ENCODE results near the gene IL17B.

IL17B gene

GRCh38 chr5:149353911-149354310 lies 25.2 kb downstream of the IL17B start:
- DNase-seq, result no peak

GRCh38 chr5:149352169-149352568 lies 26.9 kb downstream of the IL17B start:
- no peak for DNase-seq

- no peak for DNase-seq
These were observed 29.7 kb downstream of the IL17B start for GRCh38 chr5:149349382-149349781.

GRCh38 chr5:149348518-149348917 lies 30.6 kb downstream of the IL17B start:
- DNase-seq, result no peak

GRCh38 chr5:149345892-149346222 lies 33.2 kb downstream of the IL17B start:
- DNase-seq, result no peak

- DNase-seq, result peak; percentile 95
These were observed 33.8 kb downstream of the IL17B start, which contains the start of gene GRPEL2 for GRCh38 chr5:149345147-149345891. Gene GRPEL2 (plus strand): TSS chr5:149345499. CDS start chr5:149345540, 41 bp downstream.

- no peak for DNase-seq
These were observed 34.9 kb downstream of the IL17B start for GRCh38 chr5:149344151-149344550.

GRCh38 chr5:149341876-149342275 lies 37.2 kb downstream of the IL17B start:
- no peak for DNase-seq

GRCh38 chr5:149340920-149341319 lies 38.2 kb downstream of the IL17B start:
- DNase-seq, result no peak

GRCh38 chr5:149338364-149338763 lies 40.7 kb downstream of the IL17B start:
- DNase-seq, result no peak

GRCh38 chr5:149337736-149338135 lies 41.4 kb downstream of the IL17B start:
- no peak for DNase-seq

GRCh38 chr5:149333711-149334443 lies 45.2 kb downstream of the IL17B start:
- DNase-seq, result no peak

GRCh38 chr5:149328177-149328576 lies 50.9 kb downstream of the IL17B start:
- DNase-seq, result no peak

GRCh38 chr5:149326611-149327010 lies 52.5 kb downstream of the IL17B start:
- no peak for DNase-seq

GRCh38 chr5:149325894-149326293 lies 53.2 kb downstream of the IL17B start:
- no peak for DNase-seq

- no peak for DNase-seq
These were observed 53.8 kb downstream of the IL17B start for GRCh38 chr5:149325166-149325735.

GRCh38 chr5:149324641-149325040 lies 54.5 kb downstream of the IL17B start:
- no peak for DNase-seq

Measured in stimulated activated CD4-positive, alpha-beta T cell treated with anti-CD3 and anti-CD28 coated beads, Interleukin-2, amount 100 ng/mL, for 24 hours (primary cell).